C1 segment of cervical spinal cord (tissue), 14 donors: ENCODE measurements around the gene RNF213.
"Not testable (repeated sequence)": the region's sequence is repeated elsewhere in the genome, so short reads cannot be mapped to it uniquely, and the experiment has no call there.

ENCODE experiments used
- DNase-seq, 14 donors: peaks; one replicate each; lab custom pipeline; 2025; lab: John Stamatoyannopoulos, UW

Gene RNF213

GRCh38 chr17:80267391-80267790 is 6.7 kb downstream of the RNF213 start:
- DNase-seq: no peak

GRCh38 chr17:80268427-80268826 is 7.8 kb downstream of the RNF213 start:
- no peak for DNase-seq

- DNase-seq: no peak
Measured at GRCh38 chr17:80269405-80269807, 8.8 kb downstream of the RNF213 start.

- DNase-seq: peak in 8 of 14 donors; percentile 10 to 59 (median 23)
Measured at GRCh38 chr17:80270104-80270503, 9.5 kb downstream of the RNF213 start.

GRCh38 chr17:80270836-80271235 is 10.2 kb downstream of the RNF213 start:
- no peak for DNase-seq

GRCh38 chr17:80272366-80272765 is 11.7 kb downstream of the RNF213 start:
- no peak for DNase-seq

- no peak for DNase-seq
Measured at GRCh38 chr17:80274331-80274730, 13.7 kb downstream of the RNF213 start.

- DNase-seq: no peak
Measured at GRCh38 chr17:80274871-80275449, 14.3 kb downstream of the RNF213 start.

GRCh38 chr17:80275857-80276256 is 15.2 kb downstream of the RNF213 start:
- DNase-seq: not testable (repeated sequence)

- peak in 8 of 14 donors; percentile 12 to 70 (median 44) for DNase-seq
Measured at GRCh38 chr17:80277751-80278671, 17.4 kb downstream of the RNF213 start.

- peak in 2 of 14 donors; percentile 3 to 32 for DNase-seq
Measured at GRCh38 chr17:80279895-80280294, 19.2 kb downstream of the RNF213 start.

- no peak for DNase-seq
Measured at GRCh38 chr17:80281516-80281915, 20.9 kb downstream of the RNF213 start.

GRCh38 chr17:80283116-80283852 is 22.6 kb downstream of the RNF213 start:
- no peak for DNase-seq

- no peak for DNase-seq
Measured at GRCh38 chr17:80284631-80285030, 24.0 kb downstream of the RNF213 start.

GRCh38 chr17:80285237-80285920 is 24.7 kb downstream of the RNF213 start:
- no peak for DNase-seq

- DNase-seq: no peak
Measured at GRCh38 chr17:80286638-80286960, 25.9 kb downstream of the RNF213 start.

- no peak for DNase-seq
Measured at GRCh38 chr17:80287038-80287437, 26.4 kb downstream of the RNF213 start.

- DNase-seq: peak in 8 of 14 donors; percentile 10 to 52 (median 28)
Measured at GRCh38 chr17:80287806-80288567, 27.3 kb downstream of the RNF213 start.

GRCh38 chr17:80289616-80290015 is 29.0 kb downstream of the RNF213 start:
- no peak for DNase-seq

- no peak for DNase-seq
Measured at GRCh38 chr17:80290156-80290555, 29.5 kb downstream of the RNF213 start.

- no peak for DNase-seq
Measured at GRCh38 chr17:80291260-80291659, 30.6 kb downstream of the RNF213 start.
